NB4 (cell line): ENCODE data around the gene GCNT4.

Experiments used
- DNase-seq: peaks from one replicate; pipeline ENCODE4 v3.0.0; 2010; ENCODE audit warnings: low read depth
- H3K4me3 ChIP-seq: one replicate; pipeline ENCODE4 v1.5.1; 2011; ENCODE audit warnings: mild to moderate bottlenecking, low read depth, low read length, moderate library complexity
- CTCF ChIP-seq: IDR thresholded peaks from one replicate; pipeline ENCODE4 v1.5.1; 2012; ENCODE audit warnings: low read depth, low read length
- MAX ChIP-seq: IDR thresholded peaks from 2 replicates; pipeline ENCODE4 v1.6.1; 2011; ENCODE audit warnings: low read depth, low read length
- MYC ChIP-seq: IDR thresholded peaks from 2 replicates; pipeline ENCODE4 v1.6.1; 2011; ENCODE audit warnings: low read depth, low read length
- POLR2A ChIP-seq: IDR thresholded peaks from 2 replicates; pipeline ENCODE4 v1.6.1; 2011; ENCODE audit warnings: mild to moderate bottlenecking; ENCODE audit not compliant: insufficient read length; ENCODE audit errors: extremely low read depth

The GCNT4 gene

GRCh38 chr5:75006865-75007822 is 45.2 kb downstream of the GCNT4 start:
- H3K4me3 ChIP-seq = no peak overlapping the region
- peak; percentile 63 for DNase-seq
- TF ChIP-seq POLR2A (no peak), CTCF (no peak), MAX (peak; percentile 53), MYC (peak; percentile 20; the same call in 1 of the 2 replicates)

DNA sequence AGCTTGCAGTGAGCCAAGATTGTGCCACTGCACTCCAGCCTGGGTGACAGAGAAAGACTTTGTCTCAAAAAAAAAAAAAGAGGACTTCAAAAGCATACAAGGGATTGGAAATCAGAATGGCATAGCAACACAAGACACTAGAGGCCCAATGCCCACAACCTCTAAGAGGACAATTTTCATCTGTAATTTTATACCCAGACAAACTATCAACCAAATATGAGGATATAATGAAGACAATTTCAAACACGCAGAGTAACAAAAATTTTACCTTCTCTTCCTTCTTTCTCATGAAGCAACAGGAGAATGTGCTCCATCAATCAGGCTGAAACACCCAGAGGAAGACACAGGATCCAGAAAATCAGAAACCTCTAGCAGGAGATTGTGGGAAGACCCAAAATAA is 46.8 kb downstream of the GCNT4 start:
- no peak for DNase-seq
- no peak for TF ChIP-seq CTCF
- TF ChIP-seq MAX = no peak
- no peak for TF ChIP-seq POLR2A
- no peak for TF ChIP-seq MYC
- H3K4me3 ChIP-seq = no peak overlapping the region
